Measurements from ENCODE around the gene STRADA. TPM values are rescaled to one million over a fixed set of nuclear protein-coding genes. Genes with fewer than 3 reads are reported as not detected.

Gene STRADA
- total RNA-seq, 1 experiment from 2014 or later, result 36.6 TPM

DNA sequence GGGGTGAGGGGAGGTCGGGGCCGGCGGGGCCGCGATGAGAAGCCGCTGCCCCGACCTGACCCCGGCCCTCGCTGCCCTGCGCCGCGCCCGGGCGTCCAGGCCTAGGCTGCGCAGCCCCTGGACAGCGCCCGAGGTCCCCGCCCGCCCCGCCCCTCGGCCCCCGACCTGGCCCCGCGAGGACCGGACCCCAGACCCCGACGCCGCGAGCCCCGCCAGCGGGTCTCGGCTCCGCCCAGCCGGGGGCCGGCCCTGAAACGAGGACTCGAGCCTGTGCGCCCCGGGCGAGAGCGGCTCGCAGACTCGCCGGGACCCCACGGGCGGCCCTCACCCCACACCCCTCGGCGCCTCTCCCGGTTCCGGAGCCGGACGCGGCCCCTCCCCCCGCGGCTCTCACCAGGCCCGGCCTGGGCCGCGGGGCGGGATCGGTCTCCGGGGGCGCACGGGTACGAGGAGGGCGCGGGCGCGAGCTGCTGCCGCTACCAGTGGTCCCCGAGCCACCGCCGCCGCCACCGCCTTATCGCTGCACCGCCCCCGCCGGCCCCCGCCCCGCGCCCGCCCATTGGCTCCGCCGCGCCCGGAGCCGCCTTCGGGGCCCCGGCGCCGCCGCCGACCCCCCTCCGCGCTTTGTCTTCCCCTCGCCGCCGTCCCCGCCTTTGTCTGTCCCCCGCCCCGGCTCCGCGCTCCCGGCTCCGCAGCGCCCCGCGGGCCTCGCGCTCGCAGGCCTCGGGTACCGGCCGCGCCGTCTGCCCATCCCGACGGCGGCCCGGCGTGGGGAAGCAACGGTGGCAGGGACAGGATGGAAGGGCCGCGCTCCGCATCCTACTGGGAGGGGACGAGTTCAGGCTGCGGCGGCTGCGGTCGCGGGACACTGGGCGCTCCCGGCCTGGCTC lies 41.7 kb downstream of the STRADA start, which contains the start of gene LIMD2:
Gene LIMD2 (minus strand): TSS at position 488 of the 890 bp plus-strand sequence. CDS start 827 bp downstream, outside the sequence.
- H3K4me1 Mint-ChIP-seq (ENCODE audit: insufficient read depth, unreplicated experiment), result no peaks in the 10 kb centered on the region
- no peak within 1 kb of the TSS for H3K27ac Mint-ChIP-seq (ENCODE audit: low read depth, unreplicated experiment)
- POLR2A ChIA-PET, result no interaction called here
- H3K36me3 Mint-ChIP-seq (ENCODE audit: insufficient read depth, unreplicated experiment), result peaks cover 31% of the 10 kb centered on the region
- CTCF ChIA-PET, result no interaction called here
- DNase-seq (ENCODE audit: unreplicated experiment), result no peak
- H3K9me3 Mint-ChIP-seq (ENCODE audit: unreplicated experiment), result no peaks in the 10 kb centered on the region
- no peak for TF ChIP-seq CTCF (IDR thresholded peaks at IDR 0.05; ENCODE audit: unreplicated experiment)
- intact Hi-C loops (cut with micrococcal nuclease), result no loop called here
- BruUV-seq (replicated peaks), result no TSS peak
- peak within 1 kb of the TSS; percentile 40 for H3K4me3 Mint-ChIP-seq (ENCODE audit: unreplicated experiment)
- no peaks in the 10 kb centered on the region for H3K27me3 Mint-ChIP-seq (ENCODE audit: insufficient read depth, unreplicated experiment)

DNA sequence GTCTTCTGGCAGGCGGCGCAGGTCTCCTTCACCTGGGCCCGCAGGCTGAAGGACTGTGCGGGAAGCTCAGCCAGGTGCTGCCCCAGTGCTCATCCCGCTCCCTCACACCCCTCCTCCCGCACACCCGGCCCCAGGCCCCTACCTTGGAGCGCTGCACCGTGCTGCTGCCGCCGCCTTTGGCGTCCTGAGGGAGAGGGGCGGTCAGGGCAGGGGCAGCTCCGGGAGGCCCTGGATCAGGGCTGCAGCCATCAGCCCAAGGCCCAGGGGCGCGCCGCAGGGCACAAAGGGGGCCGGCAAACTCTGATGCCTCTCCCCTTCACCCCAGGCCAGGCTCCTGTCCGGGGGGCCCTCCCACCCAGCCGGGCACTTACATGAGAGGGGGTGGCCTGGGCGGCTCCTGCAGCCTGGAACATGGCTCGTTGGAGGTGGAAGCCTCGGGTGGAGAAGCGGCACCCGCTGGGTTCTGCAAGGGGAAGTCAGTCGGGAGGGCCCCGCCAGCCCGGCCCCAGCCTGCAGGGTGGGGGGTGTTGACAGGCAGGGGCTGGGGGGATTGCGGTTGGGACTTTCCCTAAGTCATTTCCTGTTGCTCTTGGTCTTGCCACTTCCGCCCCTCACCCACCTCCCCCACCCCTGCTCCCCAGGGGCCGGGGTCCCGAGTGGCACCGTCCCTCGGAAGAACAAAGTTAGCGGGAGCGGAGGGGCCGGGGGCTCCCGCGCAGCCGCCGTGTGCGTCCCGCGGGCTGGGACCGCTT lies 42.5 kb downstream of the STRADA start:
- no peaks in the 10 kb centered on the region for H3K9me3 Mint-ChIP-seq (ENCODE audit: unreplicated experiment)
- DNase-seq (ENCODE audit: unreplicated experiment), result no peak
- BruUV-seq (replicated peaks), result no TSS peak
- H3K27ac Mint-ChIP-seq (ENCODE audit: low read depth, unreplicated experiment), result no peak overlapping the region
- ChIA-PET POLR2A (no interaction called here), CTCF (no interaction called here)
- H3K4me1 Mint-ChIP-seq (ENCODE audit: insufficient read depth, unreplicated experiment), result no peaks in the 10 kb centered on the region
- peak overlapping the region; percentile 40 for H3K4me3 Mint-ChIP-seq (ENCODE audit: unreplicated experiment)
- no peak for TF ChIP-seq CTCF (IDR thresholded peaks at IDR 0.05; ENCODE audit: unreplicated experiment)
- H3K36me3 Mint-ChIP-seq (ENCODE audit: insufficient read depth, unreplicated experiment), result peaks cover 34% of the 10 kb centered on the region
- intact Hi-C loops (cut with micrococcal nuclease), result no loop called here
- no peaks in the 10 kb centered on the region for H3K27me3 Mint-ChIP-seq (ENCODE audit: insufficient read depth, unreplicated experiment)

- Mint-ChIP-seq H3K9me3 (ENCODE audit: unreplicated experiment) (no peaks in the 10 kb centered on the region), H3K4me1 (ENCODE audit: insufficient read depth, unreplicated experiment) (no peaks in the 10 kb centered on the region), H3K27me3 (ENCODE audit: insufficient read depth, unreplicated experiment) (no peaks in the 10 kb centered on the region), H3K27ac (ENCODE audit: low read depth, unreplicated experiment) (no peak overlapping the region), H3K4me3 (ENCODE audit: unreplicated experiment) (peak overlapping the region; percentile 10), H3K36me3 (ENCODE audit: insufficient read depth, unreplicated experiment) (peaks cover 35% of the 10 kb centered on the region)
- intact Hi-C loops (cut with micrococcal nuclease), result no loop called here
- no peak for DNase-seq (ENCODE audit: unreplicated experiment)
- CTCF ChIA-PET, result interaction anchor here (0.7 kb wide), 1 partner anchor 8 kb away, joined by 3 read pairs; no protein-coding TSS in a partner anchor
- POLR2A ChIA-PET, result no interaction called here
- no peak for TF ChIP-seq CTCF (IDR thresholded peaks at IDR 0.05; ENCODE audit: unreplicated experiment)
- no TSS peak for BruUV-seq (replicated peaks)
Observed at GRCh38 chr17:63698381-63698885, 43.2 kb downstream of the STRADA start.
